ENCODE measurements around the gene C10orf90. TPM values are rescaled to one million over a fixed set of nuclear protein-coding genes. Genes with fewer than 3 reads are reported as not detected.

The C10orf90 gene
- total RNA-seq, 1 experiment from 2014 or later: not detected

DNA sequence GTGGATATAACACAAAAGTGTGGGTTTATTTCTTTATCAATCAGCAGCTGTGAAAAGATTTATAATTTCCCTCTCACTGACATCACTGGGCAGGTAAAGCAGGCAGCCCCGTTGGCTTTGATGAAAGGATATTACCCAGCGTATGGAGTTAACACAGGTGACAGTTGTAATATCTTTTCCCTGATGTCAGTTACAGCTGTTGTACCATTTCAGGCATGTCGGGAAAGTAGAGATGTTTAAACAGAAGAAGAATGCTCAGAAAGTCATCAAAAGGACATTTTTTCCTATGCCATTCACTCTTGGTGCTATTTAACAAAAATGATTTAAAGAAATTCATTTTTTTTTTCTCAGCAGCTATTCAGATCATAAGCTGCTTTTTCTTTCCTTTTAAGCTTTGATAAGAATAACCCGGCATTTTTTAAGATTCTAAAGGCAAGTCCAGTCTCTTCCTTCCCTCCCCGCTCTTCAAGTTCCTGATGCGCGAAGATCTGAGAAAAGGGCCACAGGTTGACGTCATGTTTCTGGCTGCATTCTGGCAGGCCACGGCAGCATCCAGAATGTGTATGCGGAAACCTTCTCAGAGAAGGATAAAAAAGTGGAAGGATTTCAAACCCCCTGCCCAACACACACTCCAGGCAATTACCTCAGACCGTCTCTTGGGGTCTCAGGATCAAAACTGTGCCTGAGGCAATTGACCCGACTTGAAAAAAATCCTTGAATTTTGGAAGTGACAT is 249.8 kb downstream of the C10orf90 start:
- H3K79me2 ChIP-seq (ENCODE audit: insufficient read depth, low read length): no peaks in the 10 kb centered on the region
- H3K9ac ChIP-seq (ENCODE audit: extremely low read depth, insufficient read length, low read length): no peak overlapping the region
- H3K23ac ChIP-seq (ENCODE audit: insufficient read length, low read depth, low read length): no peak overlapping the region
- TF ChIP-seq, protein P1, sequence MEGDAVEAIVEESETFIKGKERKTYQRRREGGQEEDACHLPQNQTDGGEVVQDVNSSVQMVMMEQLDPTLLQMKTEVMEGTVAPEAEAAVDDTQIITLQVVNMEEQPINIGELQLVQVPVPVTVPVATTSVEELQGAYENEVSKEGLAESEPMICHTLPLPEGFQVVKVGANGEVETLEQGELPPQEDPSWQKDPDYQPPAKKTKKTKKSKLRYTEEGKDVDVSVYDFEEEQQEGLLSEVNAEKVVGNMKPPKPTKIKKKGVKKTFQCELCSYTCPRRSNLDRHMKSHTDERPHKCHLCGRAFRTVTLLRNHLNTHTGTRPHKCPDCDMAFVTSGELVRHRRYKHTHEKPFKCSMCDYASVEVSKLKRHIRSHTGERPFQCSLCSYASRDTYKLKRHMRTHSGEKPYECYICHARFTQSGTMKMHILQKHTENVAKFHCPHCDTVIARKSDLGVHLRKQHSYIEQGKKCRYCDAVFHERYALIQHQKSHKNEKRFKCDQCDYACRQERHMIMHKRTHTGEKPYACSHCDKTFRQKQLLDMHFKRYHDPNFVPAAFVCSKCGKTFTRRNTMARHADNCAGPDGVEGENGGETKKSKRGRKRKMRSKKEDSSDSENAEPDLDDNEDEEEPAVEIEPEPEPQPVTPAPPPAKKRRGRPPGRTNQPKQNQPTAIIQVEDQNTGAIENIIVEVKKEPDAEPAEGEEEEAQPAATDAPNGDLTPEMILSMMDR (conservative IDR thresholded peaks at IDR 0.05): no peak
- DNase-seq: no peak
- no peak overlapping the region for H3K56ac ChIP-seq (ENCODE audit: insufficient read length, low read depth, low read length)
- Mint-ChIP-seq H3K4me3 (no peak overlapping the region), H3K9me3 (peaks cover 11 to 12% of the 10 kb centered on the region in 2 experiments), H3K36me3 (ENCODE audit: insufficient read depth in 1 of 3, low read depth in 3 of 3) (peaks cover 6 to 12% (median 11%) of the 10 kb centered on the region in 3 experiments; a peak in 6 of 7 replicates), H3K27me3 (ENCODE audit: low read depth) (peaks cover 11% of the 10 kb centered on the region), H3K27ac (no peak overlapping the region; a peak in 1 of 7 replicates), H3K4me1 (peaks cover 6 to 8% of the 10 kb centered on the region in 2 experiments)
- no peaks in the 10 kb centered on the region for H4K20me1 ChIP-seq (ENCODE audit: control insufficient read depth, insufficient read depth, insufficient read length)
- no peak overlapping the region for H4K8ac ChIP-seq (replicated peaks; ENCODE audit: insufficient read length, low read depth, low read length)
- no peak overlapping the region for H3K18ac ChIP-seq (ENCODE audit: insufficient read length, low read depth, low read length)
- H3K9me3 ChIP-seq (ENCODE audit: control insufficient read depth, low read depth, low read length): peaks cover 9% of the 10 kb centered on the region
- no peak overlapping the region for H4K5ac ChIP-seq (ENCODE audit: insufficient read length, low read depth, low read length)
- no peaks in the 10 kb centered on the region for H3K4me1 ChIP-seq (ENCODE audit: insufficient read depth, low read length)
- no peak overlapping the region for H2AK5ac ChIP-seq (ENCODE audit: insufficient read length, low read length)
- no CpG with 5 or more reads among the region's 12 CpGs for WGBS (ENCODE audit: extremely low coverage, insufficient read length, low lambda C conversion rate)
- H2BK20ac ChIP-seq (ENCODE audit: low read depth, low read length, poor library complexity, severe bottlenecking): no peak overlapping the region
- H2BK15ac ChIP-seq (ENCODE audit: low read depth, low read length): no peak overlapping the region
- H3K79me1 ChIP-seq (ENCODE audit: insufficient read depth, low read depth, low read length, poor library complexity, severe bottlenecking): no peaks in the 10 kb centered on the region
- H2BK12ac ChIP-seq (ENCODE audit: insufficient read length, low read depth, low read length): no peak overlapping the region
- no peak overlapping the region for H3K4ac ChIP-seq (ENCODE audit: low read depth, low read length)
- no peaks in the 10 kb centered on the region for H3K27me3 ChIP-seq (ENCODE audit: insufficient read depth, low read length)
- H2BK120ac ChIP-seq (ENCODE audit: low read depth, low read length, poor library complexity, severe bottlenecking): no peak overlapping the region
- no peak overlapping the region for H3K4me2 ChIP-seq (ENCODE audit: insufficient read depth, insufficient read length, low read length)
- H2BK5ac ChIP-seq (ENCODE audit: insufficient read length, low read length): no peak overlapping the region
- H2AFZ ChIP-seq (ENCODE audit: low read length): no peak overlapping the region
- H3K23me2 ChIP-seq (ENCODE audit: insufficient read length, low read depth, low read length, poor library complexity, severe bottlenecking): no peaks in the 10 kb centered on the region
- no peak overlapping the region for H4K91ac ChIP-seq (ENCODE audit: insufficient read length, low read depth, low read length)
- no peak overlapping the region for H3K27ac ChIP-seq (ENCODE audit: insufficient read length, low read depth, low read length)
- H3T11ph ChIP-seq (ENCODE audit: low read length): no peak overlapping the region
- no peak overlapping the region for H3K14ac ChIP-seq (ENCODE audit: insufficient read depth, low read length)

Measured in H9 (cell line).